ENCODE results near the gene SUSD4.

Gene SUSD4

GRCh38 chr1:223363856-223364684 is at the start of gene SUSD4:
Gene SUSD4, minus strand, starts transcription at chr1:223364176. Its CDS starts 751 bp downstream, at chr1:223363425.
- peaks cover 0 to 24% (median 18%) of the 10 kb centered on the region in 4 donors for H3K4me1 ChIP-seq
- no peaks in the 10 kb centered on the region for H3K36me3 ChIP-seq
- no peak for TF ChIP-seq CTCF (IDR thresholded peaks at IDR 0.05)
- H3K9me3 ChIP-seq = no peaks in the 10 kb centered on the region
- DNase-seq = no peak
- intact Hi-C loops (cut with DNase I; ENCODE audit: low total_unique reads) = no loop called here
- H3K27ac ChIP-seq = no peak within 1 kb of the TSS
- peaks cover 0 to 5% of the 10 kb centered on the region in 2 donors for H3K27me3 ChIP-seq
- peak within 1 kb of the TSS; percentile 47 to 60 for H3K4me3 ChIP-seq

- H3K4me1 ChIP-seq = no peaks in the 10 kb centered on the region
- TF ChIP-seq CTCF (IDR thresholded peaks at IDR 0.05) = no peak
- no peak for DNase-seq
- no peak overlapping the region for H3K27ac ChIP-seq
- no peaks in the 10 kb centered on the region for H3K36me3 ChIP-seq
- no peaks in the 10 kb centered on the region for H3K9me3 ChIP-seq
- intact Hi-C loops (cut with DNase I; ENCODE audit: low total_unique reads) = no loop called here
- H3K27me3 ChIP-seq = no peaks in the 10 kb centered on the region
- no peak overlapping the region for H3K4me3 ChIP-seq
Observed at GRCh38 chr1:223413216-223413615, 49.2 kb upstream of the SUSD4 start.

- H3K4me1 ChIP-seq = no peaks in the 10 kb centered on the region
- no peak for DNase-seq
- H3K36me3 ChIP-seq = no peaks in the 10 kb centered on the region
- TF ChIP-seq CTCF (IDR thresholded peaks at IDR 0.05) = no peak
- H3K27me3 ChIP-seq = no peaks in the 10 kb centered on the region
- no peak overlapping the region for H3K4me3 ChIP-seq
- intact Hi-C loops (cut with DNase I; ENCODE audit: low total_unique reads) = no loop called here
- no peaks in the 10 kb centered on the region for H3K9me3 ChIP-seq
- no peak overlapping the region for H3K27ac ChIP-seq
Observed at GRCh38 chr1:223411710-223412109, 47.7 kb upstream of the SUSD4 start.

GRCh38 chr1:223411309-223411708 is 47.3 kb upstream of the SUSD4 start:
- Histone ChIP-seq H3K4me3 (no peak overlapping the region), H3K27me3 (no peaks in the 10 kb centered on the region), H3K4me1 (no peaks in the 10 kb centered on the region), H3K9me3 (no peaks in the 10 kb centered on the region), H3K27ac (no peak overlapping the region), H3K36me3 (no peaks in the 10 kb centered on the region)
- DNase-seq = no peak
- TF ChIP-seq CTCF (IDR thresholded peaks at IDR 0.05) = no peak
- intact Hi-C loops (cut with DNase I; ENCODE audit: low total_unique reads) = no loop called here

GRCh38 chr1:223410036-223410435 is 46.1 kb upstream of the SUSD4 start:
- Histone ChIP-seq H3K27ac (no peak overlapping the region), H3K36me3 (no peaks in the 10 kb centered on the region), H3K27me3 (no peaks in the 10 kb centered on the region), H3K9me3 (no peaks in the 10 kb centered on the region), H3K4me3 (no peak overlapping the region), H3K4me1 (no peaks in the 10 kb centered on the region)
- intact Hi-C loops (cut with DNase I; ENCODE audit: low total_unique reads) = no loop called here
- TF ChIP-seq CTCF (IDR thresholded peaks at IDR 0.05) = no peak
- DNase-seq = no peak
